ENCODE measurements around the gene SYPL2. TPM values are rescaled to one million over a fixed set of nuclear protein-coding genes. Genes with fewer than 3 reads are reported as not detected.
A peak's percentile ranks its signal among the peaks of the same experiment; 100 is the strongest.

The SYPL2 gene
- total RNA-seq, 4 donors from 2014 or later, result 0.27 to 1.8 (median 0.38) TPM; not detected in 1

GRCh38 chr1:109530457-109531087, 64.2 kb downstream of the SYPL2 start:
- TF ChIP-seq POLR2A (IDR thresholded peaks at IDR 0.05) (no peak), CTCF (IDR thresholded peaks at IDR 0.05) (no peak)
- DNase-seq (ENCODE audit: low spot score in 2 of 2), result peak in 1 of 2 donors; percentile 76
- no peak overlapping the region for H3K4me3 ChIP-seq (ENCODE audit: low read depth, poor library complexity, severe bottlenecking)
- 68 to 83% methylated on average over 13 of the region's 13 CpGs for WGBS, 2 donors
- intact Hi-C loops (cut with DNase I; ENCODE audit: low total_unique reads), result no loop called here

- intact Hi-C loops (cut with DNase I; ENCODE audit: low total_unique reads), result no loop called here
- 88 to 94% methylated on average over 4 of the region's 4 CpGs for WGBS, 2 donors
- TF ChIP-seq CTCF (IDR thresholded peaks at IDR 0.05), result no peak
- TF ChIP-seq POLR2A (IDR thresholded peaks at IDR 0.05), result no peak
- no peak for DNase-seq (ENCODE audit: low spot score in 2 of 2)
- no peak overlapping the region for H3K4me3 ChIP-seq (ENCODE audit: low read depth, poor library complexity, severe bottlenecking)
These were observed 65.0 kb downstream of the SYPL2 start for GRCh38 chr1:109531380-109531779.

Other genes starting within 250 kb of the SYPL2 start
- gene CELSR2, start 217.0 kb upstream of the SYPL2 start, total RNA-seq, result 100 to 1,000 TPM in 2 of 4 donors, 10 to 100 TPM in 2; 86.4 to 109 (median 102) TPM
- 1 to 10 TPM; 2.8 to 6.9 (median 5.3) TPM for gene PSRC1, start 183.4 kb upstream of the SYPL2 start, total RNA-seq
- not detected for gene MYBPHL, start 159.5 kb upstream of the SYPL2 start, total RNA-seq
- gene SORT1, start 68.6 kb upstream of the SYPL2 start, total RNA-seq, result 10 to 100 TPM; 29.8 to 53.1 (median 39.5) TPM
- gene PSMA5, start 40.1 kb upstream of the SYPL2 start, total RNA-seq, result 10 to 100 TPM; 24.6 to 46.6 (median 30.2) TPM
- 1 to 10 TPM; 4.3 to 7.8 (median 4.8) TPM for gene ATXN7L2, start 17.4 kb downstream of the SYPL2 start, total RNA-seq
- 10 to 100 TPM; 11.3 to 22.7 (median 17.8) TPM for gene CYB561D1, start 27.5 kb downstream of the SYPL2 start, total RNA-seq
- gene AMIGO1, start 43.2 kb downstream of the SYPL2 start, total RNA-seq, result 1 to 10 TPM; 3.9 to 7.9 (median 5.4) TPM
- gene GPR61, start 73.3 kb downstream of the SYPL2 start, total RNA-seq, result 1 to 10 TPM in 1 of 4 donors, not detected in 3; 1.0 TPM
- gene GNAI3, start 82.1 kb downstream of the SYPL2 start, total RNA-seq, result 10 to 100 TPM in 3 of 4 donors, 1 to 10 TPM in 1; 8.5 to 13.2 (median 10.7) TPM
- gene GNAT2, start 153.1 kb downstream of the SYPL2 start, total RNA-seq, result not detected
- 10 to 100 TPM; 30.9 to 62.1 (median 40.7) TPM for gene AMPD2, start 153.3 kb downstream of the SYPL2 start, total RNA-seq
- 10 to 100 TPM; 13.4 to 23.3 (median 19.1) TPM for gene GSTM4, start 189.6 kb downstream of the SYPL2 start, total RNA-seq
- 100 to 1,000 TPM in 1 of 4 donors, 10 to 100 TPM in 3; 48.1 to 183 (median 57.2) TPM for gene GSTM2, start 201.5 kb downstream of the SYPL2 start, total RNA-seq
- 10 to 100 TPM in 2 of 4 donors, not detected in 2; 26.1 to 60.4 TPM for gene GSTM1, start 221.3 kb downstream of the SYPL2 start, total RNA-seq
- 1 to 10 TPM in 3 of 4 donors, under 1 TPM in 1; 0.23 to 2.2 (median 1.5) TPM for gene GSTM5, start 245.7 kb downstream of the SYPL2 start, total RNA-seq

All from lower leg skin (tissue), 4 donors.